ENCODE data around the gene BIRC7.
"Not testable (repeated sequence)": the region's sequence is repeated elsewhere in the genome, so short reads cannot be mapped to it uniquely, and the experiment has no call there.

Gene BIRC7

GRCh38 chr20:63206878-63207277 is 28.8 kb upstream of the BIRC7 start:
- no peak for DNase-seq (ENCODE audit: low read depth in 1 of 2, low spot score in 1 of 2)

GRCh38 chr20:63208346-63208909 is 27.3 kb upstream of the BIRC7 start:
- no peak for DNase-seq (ENCODE audit: low read depth in 1 of 2, low spot score in 1 of 2)

- DNase-seq (ENCODE audit: low read depth in 1 of 2, low spot score in 1 of 2), result no peak
Measured at GRCh38 chr20:63210011-63210605, 25.6 kb upstream of the BIRC7 start.

DNA sequence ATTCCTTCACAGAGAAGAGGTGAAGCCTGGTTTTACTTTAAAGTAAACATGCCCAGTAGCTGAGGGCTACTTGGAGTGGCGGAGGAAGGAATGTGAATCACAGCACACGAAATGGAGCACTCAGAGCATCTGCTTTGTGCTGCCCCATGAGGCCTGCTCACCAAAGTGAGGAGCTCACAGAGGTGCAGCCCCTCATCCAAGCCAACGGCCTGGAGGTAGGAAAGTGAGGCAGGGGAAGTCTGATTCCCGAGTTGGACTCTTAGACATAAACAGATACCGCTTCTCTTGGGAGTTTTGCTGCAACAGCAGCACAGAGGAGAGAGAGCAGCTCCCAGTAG is 23.3 kb upstream of the BIRC7 start:
- no peak for DNase-seq (ENCODE audit: low read depth in 1 of 2, low spot score in 1 of 2)

- no peak for DNase-seq (ENCODE audit: low read depth in 1 of 2, low spot score in 1 of 2)
Measured at GRCh38 chr20:63212792-63213191, 22.9 kb upstream of the BIRC7 start.

- no peak for DNase-seq (ENCODE audit: low read depth in 1 of 2, low spot score in 1 of 2)
Measured at GRCh38 chr20:63214514-63214913, 21.2 kb upstream of the BIRC7 start.

DNA sequence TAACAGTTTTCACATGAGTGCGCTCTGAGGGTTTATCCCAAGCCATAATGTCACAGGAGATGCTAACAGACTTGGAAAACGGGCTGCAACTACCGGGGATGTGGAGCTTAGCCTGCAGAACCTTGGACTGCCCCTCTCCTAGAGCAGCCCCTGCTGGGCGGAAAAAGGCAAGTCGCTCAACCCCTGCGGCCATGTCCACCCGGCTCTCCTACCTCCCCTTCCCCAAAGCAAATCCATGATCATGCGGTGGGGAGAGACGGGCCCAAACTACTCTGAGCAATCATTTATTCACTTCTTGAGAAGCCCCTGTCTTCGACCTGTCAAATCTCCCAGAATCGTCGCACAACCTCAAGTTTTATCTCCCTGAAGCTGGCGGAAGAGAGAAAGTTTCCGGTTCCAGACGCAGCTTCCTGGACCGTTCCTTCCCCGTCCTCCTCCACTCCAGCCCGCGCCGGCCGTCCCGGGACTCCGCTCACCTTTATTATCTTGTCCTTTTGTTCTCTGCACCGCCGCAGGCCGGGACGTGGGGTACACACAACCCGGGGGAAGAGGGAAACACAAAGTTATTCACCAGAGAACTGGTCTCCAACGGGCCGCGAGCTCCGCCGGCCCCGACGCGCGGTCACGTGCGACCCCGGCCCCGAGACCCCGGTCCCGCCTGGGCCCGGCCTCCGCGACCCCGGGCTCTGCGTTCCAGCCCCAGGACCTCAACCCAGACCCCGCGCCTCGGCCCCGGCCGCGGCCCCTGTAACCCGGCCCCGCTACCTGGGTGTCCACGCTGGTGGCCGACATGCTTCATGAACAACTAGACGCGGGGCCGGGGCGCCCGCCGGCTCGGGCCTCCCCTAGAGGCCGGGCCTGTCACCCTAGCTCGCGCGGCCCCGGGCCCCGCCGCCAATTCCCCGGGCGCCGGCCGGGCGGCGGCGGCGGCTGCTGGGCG is 20.3 kb upstream of the BIRC7 start:
- peak in 1 of 2 donors; percentile 10 for DNase-seq (ENCODE audit: low read depth in 1 of 2, low spot score in 1 of 2)

DNA sequence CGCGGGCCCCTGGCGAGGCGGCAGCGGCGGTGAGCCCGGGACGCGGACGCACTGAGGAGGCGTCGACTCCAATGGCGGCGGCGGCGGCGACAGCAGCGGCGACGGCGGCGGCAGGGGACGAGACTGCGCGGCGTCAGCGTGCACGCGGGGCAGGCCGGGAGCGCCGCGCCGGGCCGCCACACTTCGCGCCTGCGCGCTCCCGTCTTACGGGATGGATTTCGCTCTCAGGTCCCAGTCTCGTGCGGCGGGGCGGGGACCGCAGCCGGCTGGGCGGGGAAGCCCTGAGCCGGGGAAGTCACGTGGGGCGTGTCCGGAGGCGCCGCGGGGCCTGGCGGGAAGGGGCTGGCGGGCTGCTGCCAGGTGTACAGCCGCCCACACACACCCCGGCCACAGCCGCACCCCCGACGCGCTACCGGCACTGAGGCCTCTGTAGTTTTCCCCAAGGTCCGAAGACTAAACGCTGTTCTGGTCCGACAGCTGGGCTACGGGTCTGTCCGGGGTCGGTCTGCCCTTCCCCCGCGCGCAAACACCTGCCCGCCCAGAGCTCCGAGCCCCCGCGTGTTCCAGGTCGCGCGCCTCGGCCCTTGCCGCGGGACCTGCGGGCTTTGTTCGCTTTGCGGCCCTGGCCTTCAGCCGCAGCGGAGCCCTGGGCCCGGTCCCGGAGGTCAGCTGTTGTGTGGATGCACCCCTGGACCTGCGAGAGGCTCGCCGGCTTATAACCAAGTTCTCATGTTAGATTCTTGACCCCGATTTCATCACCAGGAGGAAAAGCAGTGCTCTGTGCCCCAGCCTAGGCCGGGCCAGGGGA is 19.5 kb upstream of the BIRC7 start, which contains the start of gene YTHDF1:
Gene YTHDF1 (minus strand): TSS at position 91 of the 808 bp plus-strand sequence. CDS start 239 bp downstream, outside the sequence.
- peak; percentile 93 to 95 for DNase-seq (ENCODE audit: low read depth in 1 of 2, low spot score in 1 of 2)

- DNase-seq (ENCODE audit: low read depth in 1 of 2, low spot score in 1 of 2), result no peak
Measured at GRCh38 chr20:63216849-63217471, 18.7 kb upstream of the BIRC7 start.

DNA sequence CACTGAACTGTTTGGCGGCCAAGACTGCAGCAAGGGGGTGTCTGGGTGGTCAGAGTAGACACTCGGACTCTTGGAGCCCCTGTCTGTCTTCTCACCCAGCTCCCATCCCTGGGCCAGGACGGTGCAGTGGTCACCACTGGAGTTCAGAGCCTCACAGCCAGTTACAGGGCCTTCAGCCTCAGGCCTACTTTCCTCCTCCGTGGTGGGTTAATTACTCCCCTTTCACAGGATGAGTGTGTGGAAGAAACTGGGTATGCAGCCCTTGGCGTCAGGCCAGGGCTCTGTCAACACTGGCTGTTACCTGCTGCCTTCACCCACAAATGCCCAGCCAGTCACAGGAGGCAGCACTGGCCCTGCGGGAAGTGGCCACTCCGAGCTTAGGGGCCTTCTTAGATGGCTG is 18.0 kb upstream of the BIRC7 start:
- DNase-seq (ENCODE audit: low read depth in 1 of 2, low spot score in 1 of 2), result no peak

DNA sequence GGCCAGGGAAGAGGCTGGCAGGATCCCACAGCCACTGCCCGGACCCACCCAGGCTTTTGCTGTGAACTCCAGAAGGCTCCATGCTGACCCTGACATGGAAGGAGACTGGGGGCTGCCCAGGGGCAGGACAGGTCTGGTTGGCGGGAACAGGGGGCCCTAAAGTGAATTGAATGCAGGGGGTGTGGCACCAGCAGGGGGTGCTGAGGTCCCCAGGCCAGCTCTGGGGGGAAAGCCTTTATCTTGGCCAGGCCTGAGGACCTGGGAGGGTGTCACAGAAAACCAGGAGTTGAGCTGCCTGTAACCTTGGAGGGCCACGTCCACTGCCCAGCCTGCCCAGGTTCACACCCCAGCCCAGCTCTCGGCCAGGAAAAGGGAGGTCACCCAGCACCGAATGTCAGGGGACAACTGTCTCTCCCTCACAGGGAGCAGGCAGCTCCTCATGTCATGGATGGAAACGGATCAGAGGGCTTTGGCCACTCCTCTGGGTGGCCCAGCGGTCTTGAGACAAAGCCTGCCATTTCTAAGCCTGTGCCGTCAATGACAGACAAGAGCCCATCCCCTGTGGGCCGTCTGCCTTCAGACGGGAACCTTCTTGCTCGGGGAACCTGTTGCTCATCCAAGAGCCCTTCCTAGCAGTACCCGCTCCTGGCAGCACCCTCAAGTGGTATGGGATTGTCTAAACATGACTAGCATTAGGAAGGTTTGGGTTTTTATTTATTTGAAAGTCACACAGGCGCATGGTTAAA is 16.8 kb upstream of the BIRC7 start:
- no peak for DNase-seq (ENCODE audit: low read depth in 1 of 2, low spot score in 1 of 2)

DNA sequence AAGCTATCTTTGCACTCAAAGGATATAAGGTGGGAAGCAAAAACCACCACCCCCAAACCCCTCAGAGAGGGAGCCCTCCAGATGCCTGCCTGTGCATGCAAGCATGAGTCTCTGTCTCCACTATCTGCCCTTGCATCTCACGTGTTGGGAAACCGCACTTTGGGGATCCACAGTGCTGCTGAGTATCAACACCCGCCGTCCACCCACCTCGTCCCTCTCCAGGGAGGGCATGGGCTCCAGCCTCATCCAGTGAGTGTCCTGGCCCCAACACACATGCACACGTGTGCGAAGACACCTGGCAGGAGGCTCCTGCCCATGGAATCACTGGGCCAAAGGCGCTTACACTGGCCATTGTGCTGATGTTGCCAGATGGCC is 16.3 kb upstream of the BIRC7 start:
- no peak for DNase-seq (ENCODE audit: low read depth in 1 of 2, low spot score in 1 of 2)

DNA sequence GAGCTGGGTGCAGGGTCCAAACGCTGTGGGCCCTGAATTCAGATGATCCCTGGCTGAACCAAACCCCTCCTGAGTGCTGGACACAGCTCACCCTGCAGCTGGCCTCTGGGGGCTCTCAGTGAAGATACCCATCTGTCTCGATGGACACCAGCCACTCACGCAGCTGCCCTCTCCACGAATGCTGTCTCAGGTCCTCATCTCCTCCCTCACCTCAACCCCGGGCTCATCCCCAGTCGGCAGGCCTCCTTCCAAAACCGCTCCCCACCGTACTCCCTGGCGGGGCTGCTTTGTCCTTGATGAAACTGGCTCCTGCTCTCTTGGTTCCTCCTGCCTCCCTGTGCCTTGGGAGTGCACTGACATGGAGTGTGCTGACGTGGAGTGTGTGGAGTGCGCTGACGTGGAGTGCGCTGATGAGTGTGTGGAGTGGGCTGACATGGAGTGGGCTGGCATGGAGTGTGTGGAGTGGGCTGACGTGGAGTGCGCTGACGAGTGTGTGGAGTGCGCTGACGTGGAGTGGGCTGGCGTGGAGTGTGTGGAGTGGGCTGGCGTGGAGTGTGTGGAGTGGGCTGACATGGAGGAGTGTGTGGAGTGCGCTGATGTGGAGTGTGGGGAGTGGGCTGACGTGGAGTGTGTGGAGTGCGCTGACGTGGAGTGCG is 15.7 kb upstream of the BIRC7 start:
- no peak for DNase-seq (ENCODE audit: low read depth in 1 of 2, low spot score in 1 of 2)

GRCh38 chr20:63220696-63221399 is 14.9 kb upstream of the BIRC7 start:
- no peak for DNase-seq (ENCODE audit: low read depth in 1 of 2, low spot score in 1 of 2)

DNA sequence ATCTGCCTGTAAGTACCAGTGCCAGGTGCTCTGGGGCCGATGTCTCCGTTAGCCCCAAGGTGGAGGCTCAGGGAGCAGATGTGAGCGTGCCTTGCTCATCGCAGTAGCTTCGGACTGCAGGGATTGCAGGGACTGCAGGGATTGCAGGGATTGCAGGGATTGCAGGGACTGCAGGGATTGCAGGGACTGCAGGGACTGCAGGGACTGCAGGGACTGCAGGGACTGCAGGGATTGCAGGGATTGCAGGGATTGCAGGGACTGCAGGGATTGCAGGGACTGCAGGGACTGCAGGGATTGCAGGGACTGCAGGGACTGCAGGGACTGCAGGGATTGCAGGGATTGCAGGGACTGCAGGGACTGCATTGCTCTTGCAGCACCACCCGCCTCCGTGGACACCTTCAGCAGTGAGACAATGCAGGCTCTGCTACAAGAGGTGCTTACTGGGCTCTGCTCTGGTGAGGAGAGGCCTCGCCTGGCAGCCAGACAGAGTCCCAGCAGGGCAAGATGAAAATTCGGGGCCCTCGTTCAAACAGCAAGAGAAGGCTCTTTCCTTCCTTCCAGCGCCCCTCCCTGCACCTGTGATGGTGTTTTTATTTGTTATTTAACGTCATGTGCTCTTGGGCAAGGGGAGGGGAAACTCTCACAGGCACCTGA is 14.2 kb upstream of the BIRC7 start:
- DNase-seq (ENCODE audit: low read depth in 1 of 2, low spot score in 1 of 2), result not testable (repeated sequence)

GRCh38 chr20:63222541-63222940 is 13.2 kb upstream of the BIRC7 start:
- DNase-seq (ENCODE audit: low read depth in 1 of 2, low spot score in 1 of 2), result no peak

DNA sequence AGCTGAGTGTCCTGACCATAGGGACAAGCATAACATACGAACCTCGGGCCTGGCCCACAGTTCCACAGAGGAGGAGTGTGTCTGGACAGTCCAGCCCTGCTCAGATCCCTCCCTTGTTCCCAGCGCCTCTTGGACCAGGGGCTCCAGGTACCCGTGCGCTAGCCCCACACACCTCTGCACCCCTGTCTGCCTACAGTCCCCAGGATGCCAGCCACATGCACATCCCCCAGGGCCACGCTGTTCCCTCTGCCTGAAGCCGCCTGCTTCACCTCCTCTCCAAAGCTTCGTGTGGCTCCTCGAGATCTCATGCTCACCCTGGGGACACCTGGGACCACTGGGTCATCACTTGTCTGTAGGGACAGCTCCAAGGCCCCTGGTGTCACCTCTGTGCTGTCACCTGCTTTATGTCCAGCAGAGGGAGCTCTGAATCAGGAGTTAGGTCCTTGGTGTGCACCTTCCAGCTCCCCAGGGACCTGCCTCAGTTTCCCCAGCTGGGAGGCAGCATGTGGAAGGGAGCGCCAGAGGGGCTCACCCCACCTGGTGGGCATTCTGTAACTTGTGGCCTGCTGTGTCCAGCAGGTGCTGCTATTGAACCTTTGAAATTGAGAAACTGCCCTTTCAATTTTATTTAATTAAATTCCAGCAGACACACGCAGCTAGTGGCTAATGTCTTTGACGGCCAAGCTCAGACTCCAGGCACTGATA is 12.4 kb upstream of the BIRC7 start:
- no peak for DNase-seq (ENCODE audit: low read depth in 1 of 2, low spot score in 1 of 2)

GRCh38 chr20:63223826-63224207 is 11.9 kb upstream of the BIRC7 start:
- no peak for DNase-seq (ENCODE audit: low read depth in 1 of 2, low spot score in 1 of 2)

Measured in stimulated activated CD4-positive, alpha-beta T cell treated with anti-CD3 and anti-CD28 coated beads, Interleukin-15, amount 100 ng/mL, for 1 hour (primary cell).